Measurements from ENCODE around the gene CLDN19. TPM values are rescaled to one million over a fixed set of nuclear protein-coding genes. Genes with fewer than 3 reads are reported as not detected.
"Not testable (repeated sequence)": the region's sequence is repeated elsewhere in the genome, so short reads cannot be mapped to it uniquely, and the experiment has no call there.

The CLDN19 gene
- total and polyA plus RNA-seq, 2 donors from 2014 or later = 23.2 to 42.5 TPM

DNA sequence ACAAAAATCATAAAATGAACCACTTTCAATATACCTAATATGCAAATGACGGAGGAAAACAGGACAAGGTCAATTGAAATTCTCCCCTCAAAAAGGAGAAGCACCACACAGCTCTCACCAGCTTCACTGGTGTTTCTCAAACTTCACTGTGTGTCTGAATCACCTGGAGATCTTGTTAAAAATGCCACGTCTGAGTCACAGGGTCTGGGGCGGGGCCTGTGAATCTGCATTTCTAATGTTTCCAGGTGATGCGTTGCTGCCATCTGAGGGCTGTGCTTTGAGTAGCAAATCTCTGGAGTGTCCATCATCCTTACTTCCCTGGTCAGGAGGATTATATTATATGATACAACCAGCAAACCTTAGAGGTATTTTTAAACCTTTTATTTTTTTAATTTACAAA is 9.0 kb downstream of the CLDN19 start:
- Histone ChIP-seq H3K27ac (ENCODE audit: low read depth in 2 of 2, low read length in 2 of 2) (no peak overlapping the region), H3K9me3 (ENCODE audit: control insufficient read depth in 2 of 3, insufficient read depth in 1 of 3, low read length in 3 of 3) (no peaks in the 10 kb centered on the region), H3K4me1 (ENCODE audit: control insufficient read depth in 2 of 3, insufficient read depth in 2 of 3, low read depth in 1 of 3, low read length in 3 of 3) (no peaks in the 10 kb centered on the region), H3K4me3 (ENCODE audit: low read length in 3 of 3) (no peak overlapping the region), H3K9ac (ENCODE audit: low read length in 3 of 3) (no peak overlapping the region), H3K36me3 (ENCODE audit: control insufficient read depth in 2 of 3, insufficient read depth in 3 of 3, low read length in 3 of 3) (no peaks in the 10 kb centered on the region), H3K27me3 (ENCODE audit: control insufficient read depth, insufficient read depth, low read length) (no peaks in the 10 kb centered on the region)
- intact Hi-C loops (cut with DNase I) = no loop called here
- TF ChIP-seq, protein P1, sequence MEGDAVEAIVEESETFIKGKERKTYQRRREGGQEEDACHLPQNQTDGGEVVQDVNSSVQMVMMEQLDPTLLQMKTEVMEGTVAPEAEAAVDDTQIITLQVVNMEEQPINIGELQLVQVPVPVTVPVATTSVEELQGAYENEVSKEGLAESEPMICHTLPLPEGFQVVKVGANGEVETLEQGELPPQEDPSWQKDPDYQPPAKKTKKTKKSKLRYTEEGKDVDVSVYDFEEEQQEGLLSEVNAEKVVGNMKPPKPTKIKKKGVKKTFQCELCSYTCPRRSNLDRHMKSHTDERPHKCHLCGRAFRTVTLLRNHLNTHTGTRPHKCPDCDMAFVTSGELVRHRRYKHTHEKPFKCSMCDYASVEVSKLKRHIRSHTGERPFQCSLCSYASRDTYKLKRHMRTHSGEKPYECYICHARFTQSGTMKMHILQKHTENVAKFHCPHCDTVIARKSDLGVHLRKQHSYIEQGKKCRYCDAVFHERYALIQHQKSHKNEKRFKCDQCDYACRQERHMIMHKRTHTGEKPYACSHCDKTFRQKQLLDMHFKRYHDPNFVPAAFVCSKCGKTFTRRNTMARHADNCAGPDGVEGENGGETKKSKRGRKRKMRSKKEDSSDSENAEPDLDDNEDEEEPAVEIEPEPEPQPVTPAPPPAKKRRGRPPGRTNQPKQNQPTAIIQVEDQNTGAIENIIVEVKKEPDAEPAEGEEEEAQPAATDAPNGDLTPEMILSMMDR (IDR thresholded peaks at IDR 0.05; ENCODE audit: borderline replicate concordance, extremely low read depth, insufficient read depth) = no peak
- DNase-seq = no peak
- FAIRE-seq = no peak

DNA sequence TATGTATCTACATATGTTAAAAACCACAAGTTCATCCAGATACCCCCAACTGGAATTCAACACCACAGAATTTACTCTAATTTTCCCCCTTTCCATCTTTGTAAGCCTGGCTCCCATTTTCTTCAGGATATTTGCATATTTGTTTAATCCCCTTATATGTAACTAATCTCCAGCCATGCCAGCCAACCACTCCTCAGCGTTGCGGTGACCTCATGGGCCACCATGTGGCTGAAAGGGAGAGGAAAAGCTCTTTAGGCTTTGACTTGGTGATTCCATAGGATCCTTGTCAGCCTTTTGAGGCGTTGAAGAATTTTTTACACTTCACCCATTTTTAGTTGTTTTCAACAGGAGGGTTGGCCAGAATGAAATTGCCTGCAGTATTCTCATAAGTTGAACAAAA is 10.0 kb downstream of the CLDN19 start:
- no peak for DNase-seq
- intact Hi-C loops (cut with DNase I) = no loop called here
- H3K27me3 ChIP-seq (ENCODE audit: control insufficient read depth, insufficient read depth, low read length) = no peaks in the 10 kb centered on the region
- H3K4me1 ChIP-seq (ENCODE audit: control insufficient read depth in 2 of 3, insufficient read depth in 2 of 3, low read depth in 1 of 3, low read length in 3 of 3) = no peaks in the 10 kb centered on the region
- no peak overlapping the region for H3K4me3 ChIP-seq (ENCODE audit: low read length in 3 of 3)
- H3K9ac ChIP-seq (ENCODE audit: low read length in 3 of 3) = no peak overlapping the region
- H3K27ac ChIP-seq (ENCODE audit: low read depth in 2 of 2, low read length in 2 of 2) = no peak overlapping the region
- TF ChIP-seq, protein P1 (IDR thresholded peaks at IDR 0.05; ENCODE audit: borderline replicate concordance, extremely low read depth, insufficient read depth) = no peak
- no peak for FAIRE-seq
- H3K36me3 ChIP-seq (ENCODE audit: control insufficient read depth in 2 of 3, insufficient read depth in 3 of 3, low read length in 3 of 3) = no peaks in the 10 kb centered on the region
- no peaks in the 10 kb centered on the region for H3K9me3 ChIP-seq (ENCODE audit: control insufficient read depth in 2 of 3, insufficient read depth in 1 of 3, low read length in 3 of 3)

DNA sequence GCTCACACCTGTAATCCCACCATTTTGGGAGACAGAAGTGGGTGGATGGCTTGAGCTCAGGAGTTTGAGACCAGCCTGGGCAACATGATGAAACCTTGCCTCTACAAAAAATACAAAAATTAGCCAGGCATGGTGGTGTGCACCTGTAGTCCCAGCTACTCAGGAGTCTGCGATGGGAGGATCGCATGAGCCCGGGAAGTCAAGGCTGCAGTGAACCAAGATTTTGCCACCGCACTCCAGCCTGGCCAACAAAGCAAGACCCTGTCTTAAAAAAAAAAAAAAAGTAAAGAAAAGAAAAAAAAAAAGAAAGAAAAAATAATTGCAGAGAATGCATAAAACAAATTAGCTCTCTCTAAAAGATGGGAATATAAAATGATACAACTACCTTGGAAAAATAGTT is 14.2 kb downstream of the CLDN19 start:
- H3K27me3 ChIP-seq (ENCODE audit: control insufficient read depth, insufficient read depth, low read length); H3K4me1 ChIP-seq (ENCODE audit: control insufficient read depth in 2 of 3, insufficient read depth in 2 of 3, low read depth in 1 of 3, low read length in 3 of 3); H3K36me3 ChIP-seq (ENCODE audit: control insufficient read depth in 2 of 3, insufficient read depth in 3 of 3, low read length in 3 of 3); H3K4me3 ChIP-seq (ENCODE audit: low read length in 3 of 3); DNase-seq; H3K27ac ChIP-seq (ENCODE audit: low read depth in 2 of 2, low read length in 2 of 2); H3K9me3 ChIP-seq (ENCODE audit: control insufficient read depth in 2 of 3, insufficient read depth in 1 of 3, low read length in 3 of 3); H3K9ac ChIP-seq (ENCODE audit: low read length in 3 of 3); intact Hi-C loops (cut with DNase I): not testable (repeated sequence)
- peak; percentile 76 for FAIRE-seq

DNA sequence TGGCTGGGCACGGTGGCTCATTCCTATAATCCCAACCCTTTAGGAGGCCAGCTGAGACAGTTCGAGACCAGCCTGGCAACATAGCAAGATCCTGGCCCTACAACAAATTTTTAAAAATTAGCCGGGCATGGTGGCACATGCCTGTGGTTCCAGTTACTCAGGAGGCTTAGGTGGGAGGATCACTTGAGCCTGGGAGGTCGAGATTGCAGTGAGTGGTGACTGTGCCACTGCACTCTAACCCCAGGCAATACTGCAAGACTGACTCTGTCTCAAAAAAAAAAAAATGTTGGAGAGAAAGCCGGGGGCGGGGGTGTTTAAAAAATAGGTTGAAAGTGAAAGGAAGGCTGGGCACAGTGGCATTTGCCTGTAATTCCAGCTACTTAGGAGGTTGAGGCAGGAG is 16.5 kb downstream of the CLDN19 start:
- H3K36me3 ChIP-seq (ENCODE audit: control insufficient read depth in 2 of 3, insufficient read depth in 3 of 3, low read length in 3 of 3) = no peaks in the 10 kb centered on the region
- DNase-seq (no peak), FAIRE-seq (no peak)
- TF ChIP-seq, protein P1 (IDR thresholded peaks at IDR 0.05; ENCODE audit: borderline replicate concordance, extremely low read depth, insufficient read depth) = no peak
- no peaks in the 10 kb centered on the region for H3K4me1 ChIP-seq (ENCODE audit: control insufficient read depth in 2 of 3, insufficient read depth in 2 of 3, low read depth in 1 of 3, low read length in 3 of 3)
- intact Hi-C loops (cut with DNase I) = no loop called here
- H3K9me3 ChIP-seq (ENCODE audit: control insufficient read depth in 2 of 3, insufficient read depth in 1 of 3, low read length in 3 of 3) = no peaks in the 10 kb centered on the region
- no peak overlapping the region for H3K27ac ChIP-seq (ENCODE audit: low read depth in 2 of 2, low read length in 2 of 2)
- H3K27me3 ChIP-seq (ENCODE audit: control insufficient read depth, insufficient read depth, low read length) = no peaks in the 10 kb centered on the region
- H3K9ac ChIP-seq (ENCODE audit: low read length in 3 of 3) = no peak overlapping the region
- no peak overlapping the region for H3K4me3 ChIP-seq (ENCODE audit: low read length in 3 of 3)

DNA sequence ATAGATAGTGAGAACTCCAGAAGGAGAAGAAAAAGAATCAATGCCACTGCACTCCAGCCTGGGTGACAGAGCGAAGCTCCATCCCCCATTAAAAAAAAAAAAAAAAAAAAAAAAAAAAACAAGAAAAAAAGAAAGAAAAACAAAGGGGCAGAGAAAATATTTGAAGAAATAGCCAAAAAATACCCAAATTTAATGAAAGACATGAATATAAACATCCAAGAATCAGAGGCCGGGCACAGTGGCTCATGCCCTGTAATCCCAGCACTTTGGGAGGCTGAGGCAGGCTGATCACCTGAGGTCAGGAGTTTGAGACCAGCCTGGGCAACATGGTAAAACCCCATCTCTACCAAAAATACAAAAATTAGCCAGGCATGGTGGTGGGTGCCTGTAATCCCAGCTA is 17.6 kb downstream of the CLDN19 start:
- H3K9me3 ChIP-seq (ENCODE audit: control insufficient read depth in 2 of 3, insufficient read depth in 1 of 3, low read length in 3 of 3); intact Hi-C loops (cut with DNase I); DNase-seq: not testable (repeated sequence)

More for the DNA sequence above, 17.6 kb downstream of the CLDN19 start:
- not testable (repeated sequence) for H3K36me3 ChIP-seq (ENCODE audit: control insufficient read depth in 2 of 3, insufficient read depth in 3 of 3, low read length in 3 of 3); H3K4me3 ChIP-seq (ENCODE audit: low read length in 3 of 3); FAIRE-seq; H3K27me3 ChIP-seq (ENCODE audit: control insufficient read depth, insufficient read depth, low read length); H3K9ac ChIP-seq (ENCODE audit: low read length in 3 of 3); H3K4me1 ChIP-seq (ENCODE audit: control insufficient read depth in 2 of 3, insufficient read depth in 2 of 3, low read depth in 1 of 3, low read length in 3 of 3); H3K27ac ChIP-seq (ENCODE audit: low read depth in 2 of 2, low read length in 2 of 2)
